Lower leg skin (tissue), 4 donors: Measurements from ENCODE around the gene ZBTB7C. TPM values are rescaled to one million over a fixed set of nuclear protein-coding genes. Genes with fewer than 3 reads are reported as not detected.

Experiments used
- DNase-seq, 2 donors: peaks; one replicate each; pipeline ENCODE4 v3.0.0-alpha.2; 2019; ENCODE audit warnings: low spot score in 2 of 2
- H3K4me3 ChIP-seq: fragments of 200-600 bp; sonication (generic); 2 replicates; pipeline ENCODE4 v1.5.1; 2017; ENCODE audit warnings: mild to moderate bottlenecking, low read depth; ENCODE audit not compliant: poor library complexity, severe bottlenecking
- POLR2A ChIP-seq, 2 donors: fragments of 450-650 bp; IDR thresholded peaks; one replicate each; pipeline ENCODE4 v1.6.1; 2016 to 2017; ENCODE audit warnings: antibody characterized with exemption in 2 of 2, mild to moderate bottlenecking in 1 of 2, moderate library complexity in 1 of 2
- WGBS, 2 donors: methylation state at CpG; one replicate each; pipeline ENCODE4 v1.1.5; 2018; 5-methylcytosine and 5-hydroxymethylcytosine counted together
- intact Hi-C: fragments of 100-400 bp; cut with DNase I; formaldehyde crosslinking; loops from one replicate; pipeline ENCODE4 v1.15.0; 2023; ENCODE audit warnings: low total_unique reads
- total RNA-seq, 4 donors: library from RNA; depleted of rRNA; stranded (reverse); fragments of >200 nt; gene quantifications; one replicate each; pipeline ENCODE4 v1.1.0, GENCODE V29; 2016
- TF ChIP-seq, protein P1 (sequence below), 3 donors: fragments of 450-650 bp; IDR thresholded peaks; one replicate each; pipeline ENCODE4 v1.5.1; 2016; ENCODE audit warnings: antibody characterized with exemption in 3 of 3, mild to moderate bottlenecking in 3 of 3, moderate library complexity in 2 of 3

ZBTB7C gene
- total RNA-seq, result 10 to 100 TPM; 44.2 to 59.7 (median 50.7) TPM

DNA sequence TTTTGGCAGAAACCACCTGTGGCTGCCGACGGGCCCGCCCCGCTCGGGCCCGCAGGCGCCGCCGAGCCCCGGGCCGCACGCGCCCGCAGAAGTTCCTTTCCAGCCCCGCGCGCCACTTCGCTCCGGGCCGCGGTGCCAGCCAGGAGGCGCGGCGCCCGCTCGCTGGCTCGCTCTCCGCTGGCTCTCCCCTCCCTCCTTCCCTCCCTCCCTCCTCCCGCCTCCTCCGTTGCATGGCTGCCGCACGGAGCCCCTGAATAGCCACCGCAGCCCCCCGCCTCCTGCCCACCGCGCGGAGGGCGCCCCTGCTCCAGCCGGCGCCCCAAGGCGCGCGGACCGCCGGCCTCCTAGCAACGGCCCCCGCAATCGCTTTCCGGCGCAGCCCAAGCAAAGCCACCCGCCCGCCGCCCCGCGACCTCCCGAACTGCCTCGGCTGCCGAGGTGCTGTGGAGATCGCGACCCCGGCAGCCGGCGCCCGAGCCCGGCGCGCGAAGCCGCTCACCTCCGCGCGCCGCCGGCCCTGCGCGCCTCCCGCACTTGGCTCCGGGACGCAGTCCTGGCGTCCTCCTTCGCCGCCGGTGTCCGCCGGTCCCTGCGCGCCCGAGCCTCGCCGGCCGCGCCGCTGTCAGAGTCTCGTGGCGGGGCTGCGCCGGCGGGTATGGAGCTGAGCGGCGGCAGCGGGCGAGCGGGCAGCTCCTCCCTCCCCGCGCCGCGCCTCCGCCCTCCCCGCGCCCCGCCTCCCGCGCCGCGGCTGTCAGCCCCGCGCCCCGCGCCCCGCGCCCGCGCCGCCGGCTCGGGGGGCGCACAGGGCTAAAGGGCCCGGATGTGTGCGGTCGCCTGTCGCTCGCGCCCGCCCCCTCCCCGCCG lies at the start of gene ZBTB7C:
Gene ZBTB7C, minus strand, starts transcription at position 657 of the 864 bp plus-strand sequence.
- no peak for TF ChIP-seq POLR2A (IDR thresholded peaks at IDR 0.05)
- TF ChIP-seq, protein P1, sequence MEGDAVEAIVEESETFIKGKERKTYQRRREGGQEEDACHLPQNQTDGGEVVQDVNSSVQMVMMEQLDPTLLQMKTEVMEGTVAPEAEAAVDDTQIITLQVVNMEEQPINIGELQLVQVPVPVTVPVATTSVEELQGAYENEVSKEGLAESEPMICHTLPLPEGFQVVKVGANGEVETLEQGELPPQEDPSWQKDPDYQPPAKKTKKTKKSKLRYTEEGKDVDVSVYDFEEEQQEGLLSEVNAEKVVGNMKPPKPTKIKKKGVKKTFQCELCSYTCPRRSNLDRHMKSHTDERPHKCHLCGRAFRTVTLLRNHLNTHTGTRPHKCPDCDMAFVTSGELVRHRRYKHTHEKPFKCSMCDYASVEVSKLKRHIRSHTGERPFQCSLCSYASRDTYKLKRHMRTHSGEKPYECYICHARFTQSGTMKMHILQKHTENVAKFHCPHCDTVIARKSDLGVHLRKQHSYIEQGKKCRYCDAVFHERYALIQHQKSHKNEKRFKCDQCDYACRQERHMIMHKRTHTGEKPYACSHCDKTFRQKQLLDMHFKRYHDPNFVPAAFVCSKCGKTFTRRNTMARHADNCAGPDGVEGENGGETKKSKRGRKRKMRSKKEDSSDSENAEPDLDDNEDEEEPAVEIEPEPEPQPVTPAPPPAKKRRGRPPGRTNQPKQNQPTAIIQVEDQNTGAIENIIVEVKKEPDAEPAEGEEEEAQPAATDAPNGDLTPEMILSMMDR (IDR thresholded peaks at IDR 0.05), result no peak
- DNase-seq, result no peak
- 0 to 1% methylated on average over 12 to 56 of the region's 136 CpGs for WGBS, 2 donors
- intact Hi-C loops, result no loop called here
- peak within 1 kb of the TSS; percentile 71 for H3K4me3 ChIP-seq

DNA sequence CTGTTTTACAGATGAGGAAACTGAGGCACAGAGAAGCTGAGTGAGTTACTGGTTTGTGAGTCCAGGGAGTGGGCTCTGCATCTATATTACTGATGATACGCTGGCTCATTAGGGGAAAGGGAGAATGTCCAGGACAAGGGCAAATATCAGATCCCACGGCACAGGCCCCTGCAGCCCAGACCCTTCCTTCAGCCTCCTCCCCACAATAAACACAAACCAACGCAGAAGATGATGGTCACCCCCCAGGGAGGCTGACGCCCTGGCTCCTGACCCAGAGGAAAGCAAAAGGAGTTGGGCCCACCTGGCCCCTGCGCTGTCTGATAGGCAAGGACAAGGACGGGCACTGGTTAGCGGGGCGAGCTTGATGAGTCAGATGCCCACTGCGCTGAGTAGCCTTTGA lies 47.7 kb upstream of the ZBTB7C start:
- 93 to 94% methylated on average over 9 of the region's 9 CpGs for WGBS, 2 donors
- no peak overlapping the region for H3K4me3 ChIP-seq
- intact Hi-C loops, result no loop called here

DNA sequence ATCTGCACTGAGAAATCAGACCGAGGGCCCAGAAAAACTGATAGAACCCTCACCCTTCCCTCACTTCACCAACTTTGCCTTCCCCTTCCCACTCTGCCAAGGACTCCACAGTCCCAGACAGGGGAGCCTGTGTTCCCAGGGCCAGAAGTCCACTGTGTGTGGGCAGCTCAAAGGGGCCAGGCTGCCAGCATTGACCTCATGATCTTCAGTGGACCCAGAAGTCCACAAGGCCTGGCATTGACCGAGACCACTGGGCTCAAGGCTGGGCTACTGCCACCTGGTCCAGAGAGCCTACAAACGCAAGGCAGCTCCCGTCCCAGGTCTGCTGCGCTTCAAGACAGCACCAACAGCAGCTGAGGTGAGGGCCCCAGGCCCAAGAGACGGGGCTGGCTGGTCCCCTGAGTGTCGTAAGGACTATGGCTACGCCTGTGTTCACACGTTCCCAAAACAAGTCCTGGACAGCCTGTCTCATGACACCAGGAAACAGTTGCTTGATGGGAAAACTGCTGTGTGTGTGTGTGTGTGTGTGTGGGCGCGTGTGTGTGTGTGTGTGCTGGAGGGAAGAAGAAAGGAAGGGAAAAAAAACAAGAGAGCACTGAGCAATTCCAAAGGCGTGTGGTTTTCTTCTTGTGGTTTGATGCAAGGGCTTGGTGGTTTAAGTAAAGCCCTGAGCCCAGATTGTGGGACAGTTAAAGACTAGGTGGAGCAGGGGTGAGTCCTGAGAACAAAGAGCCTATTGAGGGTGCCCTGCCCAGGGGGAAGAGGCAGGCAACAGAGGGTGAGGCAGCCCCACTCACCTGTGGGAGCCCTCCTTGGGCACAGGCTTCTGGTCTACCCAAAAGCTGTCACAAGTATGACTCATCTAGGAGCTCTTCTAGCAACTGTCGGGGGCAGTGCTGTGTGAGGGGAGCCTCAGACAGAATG lies 46.6 kb upstream of the ZBTB7C start:
- H3K4me3 ChIP-seq, result no peak overlapping the region
- intact Hi-C loops, result no loop called here
- no peak for TF ChIP-seq POLR2A (IDR thresholded peaks at IDR 0.05)
- TF ChIP-seq, protein P1 (IDR thresholded peaks at IDR 0.05), result no peak
- WGBS, 2 donors, result 50 to 65% methylated on average over 10 to 13 of the region's 13 CpGs
- DNase-seq, result no peak

More for the DNA sequence above, 47.7 kb upstream of the ZBTB7C start:
- no peak for DNase-seq
- TF ChIP-seq, protein P1 (IDR thresholded peaks at IDR 0.05), result no peak
- TF ChIP-seq POLR2A (IDR thresholded peaks at IDR 0.05), result no peak

DNA sequence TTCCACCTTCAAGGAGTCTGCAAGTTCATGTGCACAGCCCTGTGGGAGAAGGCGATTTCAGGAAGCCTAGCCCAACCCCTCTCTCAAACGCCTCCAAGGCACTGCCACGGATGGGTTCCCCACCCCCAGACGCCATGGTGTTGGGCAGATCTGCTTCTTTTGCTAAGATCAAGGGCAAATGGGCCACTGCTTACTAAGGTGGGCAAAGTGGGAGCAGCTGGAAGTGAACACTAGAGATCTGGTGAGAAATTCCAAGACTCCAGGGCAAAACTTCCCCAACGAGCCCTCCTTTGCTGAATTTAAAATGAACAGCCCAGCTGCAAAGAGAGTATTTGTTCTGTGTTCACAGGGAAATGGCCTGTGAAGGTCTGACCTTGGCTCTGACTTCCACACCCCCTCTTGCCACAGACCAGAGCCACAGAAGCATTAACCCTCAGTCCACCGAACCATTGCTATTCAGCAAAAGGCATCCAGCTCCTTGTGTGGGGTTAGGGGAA lies 45.1 kb upstream of the ZBTB7C start:
- WGBS, 2 donors, result 52 to 53% methylated on average over 6 of the region's 6 CpGs
- DNase-seq, result no peak

DNA sequence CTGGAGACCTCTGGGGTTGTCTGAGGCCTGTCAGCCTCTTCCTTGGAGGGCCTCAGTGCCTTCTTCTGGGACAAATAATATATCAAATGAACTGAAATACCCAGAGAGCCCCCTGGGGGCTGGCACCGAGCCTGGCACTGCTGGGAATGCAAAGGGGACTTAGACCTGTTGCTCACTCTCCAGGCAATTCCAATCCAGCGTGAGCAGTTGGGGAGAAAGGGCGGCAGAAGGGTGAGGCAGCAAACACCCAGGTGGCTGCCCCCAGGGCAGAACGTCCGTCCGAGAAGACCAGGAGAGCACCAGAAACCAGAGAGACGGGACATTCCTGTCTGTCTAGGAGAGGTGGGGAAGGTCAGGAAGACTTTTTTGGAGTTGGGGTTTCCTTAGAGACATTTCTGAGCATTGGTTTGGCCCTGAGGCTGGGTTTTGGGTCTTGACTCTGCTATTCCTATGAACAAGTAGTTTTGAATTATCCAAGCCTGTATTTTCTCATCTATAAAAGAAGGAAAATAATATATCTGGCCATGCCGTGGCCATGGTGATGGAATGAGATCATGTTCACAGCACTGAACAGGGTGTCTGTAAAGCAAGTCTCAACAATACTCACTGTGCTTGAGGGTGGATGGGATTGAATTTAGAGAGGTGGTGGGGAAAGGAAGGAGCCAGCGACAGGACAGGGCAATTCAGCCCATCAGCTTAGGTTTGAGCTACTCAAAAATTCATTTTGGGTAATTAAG lies 44.3 kb upstream of the ZBTB7C start:
- DNase-seq, result no peak

More for the DNA sequence above, 45.1 kb upstream of the ZBTB7C start:
- intact Hi-C loops, result no loop called here
- H3K4me3 ChIP-seq, result no peak overlapping the region
- no peak for TF ChIP-seq POLR2A (IDR thresholded peaks at IDR 0.05)

More for the DNA sequence above, 44.3 kb upstream of the ZBTB7C start:
- intact Hi-C loops, result no loop called here
- H3K4me3 ChIP-seq, result no peak overlapping the region
- TF ChIP-seq, protein P1 (IDR thresholded peaks at IDR 0.05), result no peak
- no peak for TF ChIP-seq POLR2A (IDR thresholded peaks at IDR 0.05)
- WGBS, 2 donors, result 48 to 56% methylated on average over 9 of the region's 9 CpGs
